ENCODE results near the gene CSRNP3.

CSRNP3 gene

DNA sequence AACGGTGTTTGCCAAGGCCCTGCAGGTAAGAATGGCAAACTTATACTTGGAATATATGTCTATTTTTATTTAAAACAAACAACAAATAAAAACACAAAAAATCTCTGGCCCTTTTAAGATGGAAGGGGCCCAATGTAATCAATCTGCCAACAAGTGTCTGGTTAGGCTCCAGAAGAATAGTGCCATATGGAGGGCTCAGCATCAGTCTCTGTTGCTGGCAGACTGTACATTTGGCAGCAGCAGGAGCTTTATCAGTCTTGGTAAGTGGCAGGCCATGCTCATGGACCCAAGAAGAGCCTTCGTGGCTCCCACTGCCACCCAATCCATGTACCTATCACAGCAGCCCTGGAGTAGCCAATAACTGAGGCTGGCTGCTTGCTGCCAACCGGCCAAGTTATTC is 223.4 kb downstream of the CSRNP3 start:
- DNase-seq: no peak

- no peak for DNase-seq
Measured at GRCh38 chr2:165693838-165694237, 224.3 kb downstream of the CSRNP3 start.

GRCh38 chr2:165697748-165698443 is 228.4 kb downstream of the CSRNP3 start:
- DNase-seq: no peak

- peak; percentile 53 for DNase-seq
Measured at GRCh38 chr2:165698444-165698884, 229.0 kb downstream of the CSRNP3 start.

- DNase-seq: no peak
Measured at GRCh38 chr2:165699946-165700345, 230.4 kb downstream of the CSRNP3 start.

- DNase-seq: peak; percentile 41
Measured at GRCh38 chr2:165700531-165700930, 231.0 kb downstream of the CSRNP3 start.

GRCh38 chr2:165701147-165701546 is 231.6 kb downstream of the CSRNP3 start:
- no peak for DNase-seq

DNA sequence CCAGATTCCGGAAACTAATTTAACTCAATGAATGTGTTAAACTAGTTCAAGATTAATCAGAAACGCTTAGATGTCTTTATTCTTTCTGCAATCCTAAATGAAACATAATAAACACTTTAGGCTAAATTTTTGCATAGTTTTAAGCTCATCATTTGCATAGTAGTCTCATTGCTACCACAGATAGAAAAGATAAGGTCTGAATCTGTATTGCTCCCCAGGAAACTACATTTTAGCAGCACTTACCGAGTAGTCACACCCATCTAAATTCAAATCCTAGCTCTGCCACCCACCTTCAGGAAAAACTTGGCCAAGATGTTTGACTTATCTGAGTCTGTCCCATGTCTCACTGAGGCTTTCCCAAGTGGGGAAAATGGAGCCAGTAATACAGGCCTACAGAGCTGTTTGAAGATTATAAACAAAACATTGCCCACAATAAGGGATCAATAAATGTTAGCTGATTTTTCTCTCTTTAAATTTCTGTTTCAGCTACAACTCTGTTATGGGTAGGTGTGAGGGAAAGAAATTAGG is 237.5 kb downstream of the CSRNP3 start:
- DNase-seq: no peak

GRCh38 chr2:165716091-165716490 is 246.6 kb downstream of the CSRNP3 start:
- DNase-seq: peak; percentile 21

DNA sequence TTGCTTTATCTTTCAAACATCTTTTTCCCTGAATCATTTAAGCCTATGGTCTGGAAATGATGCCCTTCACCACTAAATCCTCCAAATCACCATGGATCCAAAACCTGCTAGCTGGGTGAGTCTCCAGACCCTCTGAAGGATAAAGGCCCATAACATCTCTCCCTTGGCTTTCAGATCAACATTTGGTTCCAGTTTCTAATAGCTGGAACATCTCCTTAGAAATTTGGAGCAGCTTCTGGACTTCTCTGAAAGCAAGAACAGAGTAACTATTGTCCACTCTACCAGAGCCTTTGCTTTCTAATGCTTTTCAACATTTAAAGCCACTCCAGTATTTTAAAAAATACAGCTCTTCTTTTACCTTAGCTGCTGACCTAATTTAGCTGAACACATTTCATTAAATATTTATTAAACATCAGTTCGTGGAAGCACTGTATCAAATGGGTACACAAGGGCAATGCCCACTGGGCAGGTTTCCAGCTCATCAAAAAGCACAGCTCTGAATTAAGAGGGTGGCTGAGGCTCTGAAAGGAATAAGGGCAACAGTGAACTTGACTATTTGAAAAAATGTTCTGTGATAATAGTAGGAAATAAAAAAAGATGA is 249.2 kb downstream of the CSRNP3 start:
- no peak for DNase-seq

DNA sequence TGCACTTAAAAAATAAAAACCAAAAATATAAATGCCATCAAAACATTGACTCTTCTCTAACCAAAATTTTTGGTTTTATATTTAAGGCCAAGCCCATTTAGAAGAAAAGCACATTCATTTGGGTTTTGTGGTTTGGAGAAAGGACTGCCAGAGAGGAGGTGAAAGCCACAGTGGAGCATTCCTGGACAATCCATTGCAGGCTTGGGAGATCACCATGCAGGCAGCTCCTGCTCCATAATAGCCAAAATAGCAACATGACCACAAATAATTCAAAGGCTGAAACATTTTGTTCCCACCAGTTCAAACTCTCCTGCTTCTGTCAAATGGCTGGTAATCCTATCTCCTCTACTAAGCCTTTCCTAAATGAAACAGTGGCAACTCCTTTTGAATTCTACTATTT is 251.0 kb downstream of the CSRNP3 start:
- DNase-seq: peak; percentile 43

- DNase-seq: no peak
Measured at GRCh38 chr2:165725421-165725820, 255.9 kb downstream of the CSRNP3 start.
